ENCODE measurements around the gene BATF. TPM values are rescaled to one million over a fixed set of nuclear protein-coding genes. Genes with fewer than 3 reads are reported as not detected.
A peak's percentile ranks its signal among the peaks of the same experiment; 100 is the strongest.
"Not testable (repeated sequence)": the region's sequence is repeated elsewhere in the genome, so short reads cannot be mapped to it uniquely, and the experiment has no call there.

Gene BATF, protein sequence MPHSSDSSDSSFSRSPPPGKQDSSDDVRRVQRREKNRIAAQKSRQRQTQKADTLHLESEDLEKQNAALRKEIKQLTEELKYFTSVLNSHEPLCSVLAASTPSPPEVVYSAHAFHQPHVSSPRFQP
- total RNA-seq = 0.84 TPM
- long read RNA-seq = 0 reads

DNA sequence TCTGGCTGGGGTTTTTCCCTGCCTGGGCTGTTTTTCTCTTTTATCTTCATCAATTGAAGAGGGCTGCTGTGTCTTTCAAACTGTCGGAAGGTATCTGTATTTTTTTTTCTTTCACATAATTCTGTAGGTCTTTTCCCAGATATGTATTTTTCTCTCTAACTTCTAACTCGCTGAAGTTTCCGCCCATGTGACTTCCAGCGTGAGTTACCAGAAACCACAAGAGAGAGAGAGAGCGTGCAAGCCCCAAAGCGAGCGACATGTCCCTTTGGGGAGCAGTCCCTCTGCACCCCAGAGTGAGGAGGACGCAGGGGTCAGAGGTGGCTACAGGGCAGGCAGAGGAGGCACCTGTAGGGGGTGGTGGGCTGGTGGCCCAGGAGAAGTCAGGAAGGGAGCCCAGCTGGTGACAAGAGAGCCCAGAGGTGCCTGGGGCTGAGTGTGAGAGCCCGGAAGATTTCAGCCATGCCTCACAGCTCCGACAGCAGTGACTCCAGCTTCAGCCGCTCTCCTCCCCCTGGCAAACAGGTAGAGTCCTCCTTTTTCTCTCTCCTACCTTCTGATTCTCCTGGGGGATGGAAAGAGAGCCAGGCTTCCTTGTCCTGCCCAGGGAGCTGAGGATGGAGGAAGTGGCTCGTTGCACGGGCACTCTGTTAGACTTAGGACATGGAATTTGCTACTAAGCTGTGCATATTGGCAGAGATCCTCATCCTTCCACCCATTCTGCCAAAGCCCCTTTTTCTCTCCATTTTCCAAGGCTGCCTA, at the start of gene BATF:
Gene BATF, plus strand, starts transcription at position 246 of the 759 bp plus-strand sequence. Its CDS starts 214 bp downstream, at position 460.
- DNase-seq (ENCODE audit: missing footprints) (no peak), ATAC-seq (peak; percentile 27)
- intact Hi-C loops (cut with DNase I) = no loop called here

DNA sequence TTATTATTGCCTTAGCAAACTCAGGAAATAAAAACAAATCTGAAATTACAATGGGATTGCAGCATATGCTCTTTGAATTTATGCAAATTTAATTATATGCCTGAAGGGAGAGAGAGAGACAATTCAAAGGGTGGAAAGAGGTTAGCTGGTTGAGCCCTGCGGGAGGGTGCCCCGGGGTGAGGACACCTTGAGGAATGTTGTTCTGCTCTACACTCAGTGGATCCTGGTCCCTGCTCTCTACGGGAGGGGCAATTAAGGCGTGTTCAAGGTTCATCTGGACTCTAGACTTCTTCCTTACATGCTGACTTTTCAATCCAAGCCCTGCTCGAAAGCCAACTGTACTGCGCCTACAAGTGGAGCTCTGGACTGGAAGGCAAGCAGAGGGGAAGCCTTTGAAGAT, 48.1 kb upstream of the BATF start:
- intact Hi-C loops (cut with DNase I); DNase-seq (ENCODE audit: missing footprints); ATAC-seq: not testable (repeated sequence)

DNA sequence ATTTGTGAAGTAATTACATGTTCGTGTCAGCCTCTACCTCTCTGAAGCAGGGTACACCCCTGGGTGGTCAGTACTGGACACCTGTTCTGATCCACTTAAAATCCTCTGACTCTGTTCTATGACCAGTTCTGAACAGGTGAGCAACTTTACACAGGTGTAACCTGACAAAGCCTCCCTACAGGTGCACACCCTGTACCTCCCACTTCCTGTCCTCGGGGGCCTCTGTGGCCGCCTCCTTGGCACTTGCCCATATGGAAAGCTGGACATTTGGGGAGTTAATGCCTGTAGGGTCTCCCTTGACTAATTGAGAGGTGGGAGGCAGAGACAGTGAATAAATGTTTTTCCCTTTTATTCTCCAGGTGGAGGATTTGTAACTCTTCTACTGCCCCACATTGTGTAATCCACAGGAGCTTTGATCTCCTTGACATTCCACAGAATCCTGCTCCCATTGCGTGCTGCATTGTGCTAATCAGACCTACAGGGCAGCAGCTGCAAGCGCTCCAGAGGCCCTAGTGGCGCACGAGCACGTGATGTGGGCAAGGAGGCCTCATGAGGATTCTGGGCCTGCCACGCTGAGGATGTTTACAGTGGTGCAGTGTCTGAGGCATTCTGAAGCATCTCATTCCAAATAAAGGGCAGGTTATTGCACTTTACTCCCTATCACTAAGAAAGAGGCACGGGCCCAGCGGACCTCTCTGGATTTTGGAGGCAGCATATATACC, 45.8 kb upstream of the BATF start:
- peak; percentile 57 for ATAC-seq
- intact Hi-C loops (cut with DNase I) = no loop called here
- no peak for DNase-seq (ENCODE audit: missing footprints)

DNA sequence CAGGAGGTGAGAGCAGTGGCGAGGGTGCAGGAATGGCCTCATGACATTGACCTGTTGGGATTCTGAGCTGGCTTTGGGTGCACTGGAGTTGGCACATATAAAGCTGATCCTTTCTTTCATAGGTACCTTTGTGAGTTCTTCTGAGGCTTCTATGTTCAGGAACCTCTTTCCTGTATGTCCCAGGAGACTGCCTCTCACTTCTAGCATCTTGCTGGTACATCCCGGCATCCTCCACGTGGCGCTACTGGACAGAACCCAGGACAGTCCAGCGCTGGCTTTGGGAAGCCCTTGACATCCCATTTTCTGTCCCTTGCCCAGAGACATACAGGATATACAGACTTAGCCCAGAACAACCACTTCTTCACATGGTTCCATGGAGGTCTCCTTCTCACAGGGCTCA, 44.4 kb upstream of the BATF start:
- intact Hi-C loops (cut with DNase I) = no loop called here
- ATAC-seq (no peak), DNase-seq (ENCODE audit: missing footprints) (no peak)

DNA sequence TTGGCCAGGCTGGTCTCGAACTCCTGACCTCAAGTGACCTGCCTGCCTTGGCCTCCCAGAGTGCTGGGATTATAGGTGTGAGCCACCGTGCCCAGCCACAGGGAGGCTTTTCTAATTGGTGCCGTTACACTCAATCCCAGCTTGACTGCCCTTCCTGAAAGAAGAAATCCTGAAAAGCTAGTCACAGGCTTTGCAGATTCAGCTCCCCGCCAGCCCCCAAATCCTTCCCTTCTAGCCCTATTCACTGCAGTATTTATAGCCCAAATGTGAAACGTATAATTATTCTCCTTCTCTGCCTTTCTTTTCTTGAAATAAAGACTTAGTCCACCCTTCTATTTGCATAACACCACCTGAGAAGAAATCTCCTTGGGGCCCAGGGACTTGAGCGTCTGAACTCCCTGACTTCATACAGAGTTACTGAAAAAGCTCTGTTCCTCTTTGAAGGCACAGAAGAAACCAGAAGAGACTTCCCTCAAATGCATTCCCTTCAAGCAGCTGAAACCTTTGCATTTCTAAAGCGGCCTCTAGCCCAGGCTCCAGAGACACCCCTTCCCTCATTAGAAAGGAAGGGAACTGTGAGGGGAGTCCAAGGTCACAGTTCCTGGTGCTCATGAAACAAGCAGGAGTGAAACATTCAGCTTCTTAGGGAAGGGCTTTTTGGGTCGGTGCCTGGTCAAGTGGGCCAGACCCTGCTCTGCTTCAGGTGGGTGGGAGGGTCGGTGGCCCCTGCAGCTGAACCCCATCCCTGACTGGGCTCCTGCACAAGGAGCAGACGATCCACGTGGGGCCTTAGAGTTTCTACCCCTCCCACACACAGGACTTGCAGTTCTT, 42.3 kb upstream of the BATF start:
- intact Hi-C loops (cut with DNase I) = loop anchor here (5.0 kb wide), 1 partner anchor 353 kb away; the partner anchor contains the start of gene NEK9
- ATAC-seq = no peak
- no peak for DNase-seq (ENCODE audit: missing footprints)

DNA sequence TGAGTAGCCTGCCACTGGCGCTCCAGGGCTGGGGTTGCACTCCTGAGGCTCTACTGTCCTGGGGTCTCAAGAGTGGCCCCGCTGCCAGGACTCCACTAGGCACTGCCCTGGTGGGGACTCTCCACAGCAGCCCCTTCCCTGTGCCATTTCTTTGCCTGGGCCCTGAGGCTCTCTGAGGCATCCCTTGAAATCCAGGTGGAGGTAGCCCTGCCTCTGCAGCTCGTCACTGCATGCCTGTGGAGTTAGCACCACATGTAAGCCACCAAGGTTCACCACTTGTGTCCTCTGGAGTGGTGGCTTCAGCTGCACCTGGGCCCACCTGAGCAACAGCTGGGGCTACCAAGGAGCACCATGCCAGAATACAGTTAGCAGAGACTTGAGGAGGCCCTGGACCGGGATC, 39.9 kb upstream of the BATF start:
- intact Hi-C loops (cut with DNase I) = loop anchor here (5.0 kb wide), 1 partner anchor 355 kb away; the partner anchor contains the start of gene NEK9
- DNase-seq (ENCODE audit: missing footprints) (no peak), ATAC-seq (no peak)

DNA sequence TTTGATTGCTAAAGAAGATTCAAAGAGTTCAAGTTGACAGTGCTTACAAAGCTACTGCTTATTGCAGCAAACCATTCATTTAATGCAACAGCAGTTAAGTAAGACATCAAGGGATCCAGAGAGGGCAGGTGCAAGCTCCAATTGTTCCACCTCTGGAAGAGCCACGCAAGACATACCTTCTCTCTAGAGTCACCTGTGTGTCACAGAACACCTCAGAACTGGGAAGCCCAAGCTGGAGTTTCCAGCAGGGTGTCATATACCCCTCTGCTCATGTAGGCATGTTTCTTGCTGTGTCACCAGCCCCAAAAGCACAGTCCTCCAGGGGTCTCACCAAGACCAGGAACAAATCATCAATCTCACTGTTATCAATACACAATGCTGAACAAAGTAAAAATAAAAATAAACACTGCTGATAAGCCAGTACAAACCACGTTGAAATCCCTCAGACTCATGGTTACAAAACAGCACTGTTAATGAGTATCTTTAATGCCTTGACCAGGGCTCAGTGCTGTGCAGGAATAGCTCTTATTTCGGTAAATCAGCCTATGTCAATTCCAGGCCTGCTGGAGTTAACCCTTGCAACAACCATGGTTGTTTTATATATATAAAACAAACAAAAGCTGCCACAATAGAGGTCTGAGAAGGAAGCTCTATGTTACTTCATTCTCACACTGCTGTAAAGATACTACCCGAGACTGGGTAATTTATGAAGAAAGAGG, 37.4 kb upstream of the BATF start:
- intact Hi-C loops (cut with DNase I) = loop anchor here (5.0 kb wide), 2 partner anchors 58 to 358 kb away; partner anchors contain the start of genes JDP2 and NEK9
- ATAC-seq = no peak
- DNase-seq (ENCODE audit: missing footprints) = no peak

DNA sequence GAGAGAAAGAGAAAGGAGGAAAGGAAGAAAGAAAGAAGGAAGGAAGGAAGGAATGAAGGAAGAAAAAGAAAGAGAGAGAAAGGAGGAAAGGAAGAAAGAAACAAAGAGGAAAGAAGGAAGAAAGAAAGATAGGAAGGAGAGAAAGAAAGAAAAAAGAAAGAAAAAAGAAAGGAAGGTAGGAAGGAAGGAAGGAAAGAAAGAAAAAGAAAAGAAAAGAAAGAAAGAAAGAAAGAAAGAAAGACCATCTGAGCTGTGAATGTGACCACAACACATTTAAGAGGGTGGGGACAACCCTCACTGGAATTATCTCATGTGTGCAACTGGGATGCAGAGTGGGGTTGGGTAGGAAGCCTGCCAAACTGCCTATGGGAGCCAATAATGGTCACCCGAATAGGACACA, 36.0 kb upstream of the BATF start:
- intact Hi-C loops (cut with DNase I) = loop anchor here (5.0 kb wide), 1 partner anchor 59 kb away; the partner anchor contains the start of gene JDP2
- no peak for DNase-seq (ENCODE audit: missing footprints)
- ATAC-seq = no peak

DNA sequence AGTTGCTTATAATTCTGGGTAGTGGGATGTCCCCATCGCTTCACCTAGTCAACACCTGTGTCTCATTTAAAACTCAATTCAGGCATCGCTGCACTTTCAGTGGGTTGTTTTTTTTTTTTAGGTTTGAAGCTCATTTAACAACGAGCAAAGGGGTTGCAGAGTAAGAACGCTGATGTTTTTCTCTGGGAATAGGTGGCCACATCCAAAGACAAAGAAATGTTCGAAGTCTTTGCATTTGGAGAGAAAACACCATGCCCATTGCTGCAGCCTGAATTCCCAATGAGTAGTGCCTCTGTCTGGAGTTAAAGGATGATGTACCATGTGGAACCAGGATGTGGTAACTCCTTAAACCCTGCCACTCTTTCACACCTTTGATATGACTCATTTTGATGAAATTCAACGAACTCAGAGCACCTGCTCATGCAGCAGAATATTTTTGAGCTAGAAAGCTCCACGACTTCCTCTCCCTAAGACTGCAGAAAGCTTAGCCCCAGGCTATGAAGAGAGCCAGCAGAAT, 35.1 kb upstream of the BATF start:
- DNase-seq (ENCODE audit: missing footprints) (no peak), ATAC-seq (no peak)
- intact Hi-C loops (cut with DNase I) = loop anchor here (5.0 kb wide), 1 partner anchor 60 kb away; the partner anchor contains the start of gene JDP2

DNA sequence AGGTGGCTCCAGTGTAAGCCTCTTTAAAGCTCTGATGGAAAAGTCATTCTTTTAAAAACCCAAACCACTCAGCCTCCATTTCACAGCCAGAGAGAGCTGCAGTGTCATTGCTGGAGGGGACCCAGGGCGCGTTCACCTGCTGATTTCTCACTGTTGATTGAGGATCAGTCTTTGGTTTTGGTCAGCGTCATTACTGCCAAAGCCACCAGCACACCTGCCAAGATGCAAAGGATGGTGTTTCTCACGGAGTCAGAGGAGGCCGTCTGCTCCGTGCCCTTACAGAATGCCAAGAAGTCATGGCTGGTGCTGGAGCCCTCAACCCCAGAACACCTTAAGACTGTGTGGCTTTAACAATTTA, 32.8 kb upstream of the BATF start:
- ATAC-seq = no peak
- DNase-seq (ENCODE audit: missing footprints) = no peak
- intact Hi-C loops (cut with DNase I) = loop anchor here (5.0 kb wide), 1 partner anchor 62 kb away; the partner anchor contains the start of gene JDP2

DNA sequence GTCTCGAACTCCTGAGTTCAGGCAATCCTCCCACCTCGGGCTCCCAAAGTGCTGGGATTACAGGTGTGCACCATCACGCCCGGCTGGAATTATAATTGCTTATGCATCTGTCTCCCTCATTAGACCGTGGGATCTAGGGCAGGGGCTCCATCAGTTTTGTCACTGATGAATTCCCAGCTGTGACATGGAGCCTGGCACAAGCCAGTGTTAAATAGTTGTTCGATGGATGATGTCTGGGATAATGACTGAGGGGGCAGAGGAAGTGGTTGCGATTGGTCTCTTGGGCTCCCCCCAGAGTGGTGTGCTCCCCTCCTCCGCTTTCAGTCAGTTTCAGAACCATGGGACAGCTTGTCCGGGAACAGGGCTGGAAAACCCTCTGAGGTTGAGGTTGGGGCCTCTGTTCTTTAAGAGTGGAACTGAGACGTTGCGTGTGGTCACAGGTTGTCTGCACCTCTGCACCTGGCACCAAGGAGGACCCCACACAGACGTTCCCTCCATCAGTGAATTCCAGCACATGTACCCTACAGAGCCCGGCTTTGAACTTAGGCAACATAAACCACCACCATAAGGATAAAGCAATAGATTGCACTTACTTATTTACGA, 30.8 kb upstream of the BATF start:
- DNase-seq (ENCODE audit: missing footprints) = no peak
- intact Hi-C loops (cut with DNase I) = loop anchor here (5.0 kb wide), 1 partner anchor 359 kb away; no protein-coding TSS in a partner anchor
- ATAC-seq = no peak

DNA sequence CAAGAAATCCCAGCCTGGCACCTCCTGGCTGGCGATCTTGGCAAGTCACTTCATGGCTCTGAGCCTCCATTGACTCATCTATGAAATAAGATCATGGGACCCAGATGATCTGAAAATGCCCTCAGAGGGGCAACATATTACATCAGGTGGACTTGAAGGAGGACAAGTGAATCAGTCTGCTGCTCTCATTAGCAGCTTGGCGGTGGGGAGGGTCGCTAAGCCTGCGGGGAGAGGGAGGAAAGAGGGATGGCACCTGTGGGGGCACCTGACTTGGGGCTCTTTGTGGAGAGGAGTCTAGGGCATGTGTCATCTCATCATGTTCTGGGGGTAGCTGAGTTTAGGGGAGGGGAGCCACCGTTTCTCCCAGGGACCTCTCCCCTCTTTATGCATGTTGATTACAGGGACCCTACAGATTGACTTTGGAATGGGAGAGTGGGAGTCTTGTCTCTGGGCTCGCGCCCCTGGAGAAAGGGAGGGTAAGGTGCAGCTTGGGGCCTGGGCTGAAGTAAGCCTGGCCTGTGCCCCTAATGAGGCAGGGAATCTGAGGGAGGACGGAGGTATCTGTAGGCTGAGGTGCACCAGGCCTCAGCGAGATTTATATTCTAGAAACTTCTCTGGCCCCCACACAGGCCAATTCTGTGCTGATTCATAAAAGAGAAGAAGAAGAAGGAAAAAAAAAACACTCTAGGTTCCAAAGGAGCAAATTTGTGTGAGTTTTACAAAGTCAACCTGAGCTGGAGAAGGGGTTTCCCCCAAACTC, 29.3 kb upstream of the BATF start:
- intact Hi-C loops (cut with DNase I) = loop anchor here (5.0 kb wide), 1 partner anchor 361 kb away; no protein-coding TSS in a partner anchor

DNA sequence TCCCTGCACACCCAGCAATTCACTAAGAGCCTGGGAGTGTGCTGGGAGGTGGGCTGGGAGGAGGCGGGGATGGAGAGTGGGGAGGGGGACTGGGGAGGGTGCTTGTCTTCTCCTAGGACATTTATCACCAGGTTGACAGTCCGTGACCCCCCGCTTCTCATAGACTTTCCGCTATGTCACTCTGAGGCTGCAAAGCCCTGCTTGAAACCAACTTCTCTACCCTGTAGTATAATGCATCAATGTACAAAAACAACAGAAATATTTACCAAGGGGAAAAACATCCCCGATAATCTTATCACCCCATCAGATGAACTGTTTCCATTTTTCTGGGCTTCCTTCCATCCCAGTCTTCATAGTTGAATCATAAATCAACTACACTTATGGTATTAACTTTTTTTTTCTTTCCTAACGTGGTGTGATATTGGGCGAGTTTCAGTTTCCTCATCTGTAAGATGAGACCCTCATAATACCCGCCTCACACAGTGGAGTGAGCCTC, 28.6 kb upstream of the BATF start:
- ATAC-seq (no peak), DNase-seq (ENCODE audit: missing footprints) (no peak)
- intact Hi-C loops (cut with DNase I) = loop anchor here (5.0 kb wide), 1 partner anchor 361 kb away; no protein-coding TSS in a partner anchor

More for the DNA sequence above, 29.3 kb upstream of the BATF start:
- ATAC-seq = no peak
- no peak for DNase-seq (ENCODE audit: missing footprints)

DNA sequence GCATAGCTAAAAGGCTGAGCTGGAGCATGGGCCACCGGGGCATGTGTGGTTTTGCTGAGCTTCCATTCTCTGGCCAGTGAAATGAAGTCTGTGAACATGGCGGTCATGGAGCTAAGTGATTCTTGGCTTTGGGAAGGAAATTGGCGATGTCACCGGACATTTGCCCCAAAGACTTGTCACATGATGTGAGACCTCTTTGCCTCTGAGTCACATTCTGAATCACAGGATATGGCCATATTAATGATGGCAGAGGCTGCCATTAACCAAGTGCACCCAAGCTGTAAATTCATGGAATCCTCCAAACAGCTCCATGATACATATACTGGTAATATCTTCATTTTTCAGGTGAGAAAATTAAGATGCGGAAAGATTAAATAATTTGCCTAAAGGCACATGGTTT, 27.4 kb upstream of the BATF start:
- intact Hi-C loops (cut with DNase I) = loop anchor here (5.0 kb wide), 1 partner anchor 363 kb away; no protein-coding TSS in a partner anchor
- ATAC-seq (no peak), DNase-seq (ENCODE audit: missing footprints) (no peak)

DNA sequence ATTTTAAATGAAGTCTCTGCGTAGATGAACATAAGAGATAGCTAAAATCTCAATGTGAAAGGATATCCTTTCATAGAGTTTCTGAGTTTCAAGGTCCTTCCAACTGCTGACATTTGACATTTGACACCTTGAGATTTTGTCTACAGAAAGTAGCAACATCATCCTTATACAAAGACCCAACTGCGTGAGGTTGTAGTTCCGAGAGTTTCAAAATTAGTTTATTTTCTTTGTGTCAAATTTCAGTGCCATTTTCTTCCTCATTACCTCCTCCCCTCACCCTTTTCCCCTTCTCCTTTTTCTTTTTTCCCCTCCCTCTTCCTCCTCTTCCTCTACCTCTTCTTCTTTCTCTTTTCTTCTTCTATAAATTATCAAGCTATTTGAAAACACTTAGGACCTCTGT, 26.9 kb upstream of the BATF start:
- no peak for DNase-seq (ENCODE audit: missing footprints)
- no peak for ATAC-seq
- intact Hi-C loops (cut with DNase I) = no loop called here

DNA sequence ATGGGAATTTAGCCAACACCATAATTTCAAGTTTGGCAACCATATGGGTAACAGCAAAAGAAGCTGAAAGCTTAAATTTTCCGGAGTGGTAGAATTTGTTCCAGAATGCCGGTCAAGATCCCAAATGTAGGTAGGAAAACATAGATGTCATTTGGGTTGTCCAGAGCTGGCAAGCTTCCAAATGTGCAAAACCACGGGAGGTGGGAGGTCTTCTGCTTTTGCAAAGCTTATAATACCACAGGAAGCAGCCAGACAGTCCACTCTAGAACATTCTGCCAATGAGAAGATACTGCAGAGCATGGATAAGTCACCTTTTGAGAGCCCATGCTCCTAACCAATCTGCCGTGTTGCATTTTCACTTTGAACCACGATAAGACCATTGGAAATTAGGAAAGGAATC, 26.4 kb upstream of the BATF start:
- ATAC-seq = no peak
- DNase-seq (ENCODE audit: missing footprints) = no peak
- intact Hi-C loops (cut with DNase I) = no loop called here
